ENCODE results near the gene SCIMP. TPM values are rescaled to one million over a fixed set of nuclear protein-coding genes. Genes with fewer than 3 reads are reported as not detected.
"Not testable (repeated sequence)": the region's sequence is repeated elsewhere in the genome, so short reads cannot be mapped to it uniquely, and the experiment has no call there.

Gene SCIMP
- total RNA-seq, 1 experiment from 2014 or later = not detected

- no peak overlapping the region for H2AFZ ChIP-seq
- intact Hi-C loops (cut with micrococcal nuclease; ENCODE audit: unreplicated experiment) = no loop called here
- peaks cover 5% of the 10 kb centered on the region; the same call in 1 of the 2 replicates for H3F3A ChIP-seq (ENCODE audit: insufficient read depth, low read depth)
- no peak overlapping the region for H3K4me3 ChIP-seq
- H3K36me3 ChIP-seq (ENCODE audit: low read depth) = no peaks in the 10 kb centered on the region
- no peaks in the 10 kb centered on the region for H3K79me2 ChIP-seq (ENCODE audit: low read depth)
- no peak overlapping the region for H3K4me2 ChIP-seq
- no peaks in the 10 kb centered on the region for H3K4me1 ChIP-seq (replicated peaks; ENCODE audit: insufficient read depth)
- TF ChIP-seq CTCF (conservative IDR thresholded peaks at IDR 0.05) (no peak), EZH2 (IDR thresholded peaks at IDR 0.05; ENCODE audit: low read depth) (no peak)
- DNase-seq = no peak
- ChIA-PET CTCF (no interaction called here), POLR2A (ENCODE audit: unreplicated experiment) (no interaction called here)
- no peaks in the 10 kb centered on the region for H3K9me2 ChIP-seq (ENCODE audit: insufficient read depth)
- no peaks in the 10 kb centered on the region for H4K20me1 ChIP-seq (ENCODE audit: insufficient read depth)
- H3K27me3 ChIP-seq (ENCODE audit: insufficient read depth, low read depth) = no peaks in the 10 kb centered on the region
- no peak overlapping the region for H3K27ac ChIP-seq
- no peaks in the 10 kb centered on the region for H3K9me3 ChIP-seq (ENCODE audit: insufficient read depth, low read depth)
- no TSS peak for BruUV-seq (replicated peaks)
Measured at GRCh38 chr17:5220074-5220473, 14.6 kb downstream of the SCIMP start.

GRCh38 chr17:5219536-5219935, 15.1 kb downstream of the SCIMP start:
- BruUV-seq (replicated peaks) = no TSS peak
- Histone ChIP-seq H3K4me2 (no peak overlapping the region), H3K4me1 (replicated peaks; ENCODE audit: insufficient read depth) (no peaks in the 10 kb centered on the region), H3K27ac (no peak overlapping the region), H2AFZ (no peak overlapping the region), H4K20me1 (ENCODE audit: insufficient read depth) (no peaks in the 10 kb centered on the region), H3K9me2 (ENCODE audit: insufficient read depth) (no peaks in the 10 kb centered on the region), H3F3A (ENCODE audit: insufficient read depth, low read depth) (peaks cover 5% of the 10 kb centered on the region; the same call in 1 of the 2 replicates), H3K79me2 (ENCODE audit: low read depth) (no peaks in the 10 kb centered on the region), H3K27me3 (ENCODE audit: insufficient read depth, low read depth) (no peaks in the 10 kb centered on the region), H3K9me3 (ENCODE audit: insufficient read depth, low read depth) (no peaks in the 10 kb centered on the region), H3K36me3 (ENCODE audit: low read depth) (no peaks in the 10 kb centered on the region), H3K4me3 (no peak overlapping the region)
- peak in 1 of 2 experiments; percentile 52 for DNase-seq
- POLR2A ChIA-PET (ENCODE audit: unreplicated experiment) = no interaction called here
- TF ChIP-seq EZH2 (IDR thresholded peaks at IDR 0.05; ENCODE audit: low read depth) (no peak), CTCF (conservative IDR thresholded peaks at IDR 0.05) (no peak)
- intact Hi-C loops (cut with micrococcal nuclease; ENCODE audit: unreplicated experiment) = no loop called here
- CTCF ChIA-PET = no interaction called here

- H3K27ac ChIP-seq; H3F3A ChIP-seq (ENCODE audit: insufficient read depth, low read depth); intact Hi-C loops (cut with micrococcal nuclease; ENCODE audit: unreplicated experiment); H3K4me1 ChIP-seq (replicated peaks; ENCODE audit: insufficient read depth); BruUV-seq (replicated peaks); H3K9me3 ChIP-seq (ENCODE audit: insufficient read depth, low read depth); H3K36me3 ChIP-seq (ENCODE audit: low read depth); H2AFZ ChIP-seq; POLR2A ChIA-PET (ENCODE audit: unreplicated experiment); H3K4me2 ChIP-seq; H3K9me2 ChIP-seq (ENCODE audit: insufficient read depth); CTCF ChIA-PET; H4K20me1 ChIP-seq (ENCODE audit: insufficient read depth); DNase-seq; H3K79me2 ChIP-seq (ENCODE audit: low read depth); H3K4me3 ChIP-seq; H3K27me3 ChIP-seq (ENCODE audit: insufficient read depth, low read depth): not testable (repeated sequence)
Measured at GRCh38 chr17:5217562-5217961, 17.1 kb downstream of the SCIMP start.

- Histone ChIP-seq H3K79me2 (ENCODE audit: low read depth) (no peaks in the 10 kb centered on the region), H2AFZ (no peak overlapping the region), H3K9me2 (ENCODE audit: insufficient read depth) (no peaks in the 10 kb centered on the region), H3F3A (ENCODE audit: insufficient read depth, low read depth) (no peaks in the 10 kb centered on the region), H3K4me1 (replicated peaks; ENCODE audit: insufficient read depth) (no peaks in the 10 kb centered on the region), H3K27me3 (ENCODE audit: insufficient read depth, low read depth) (no peaks in the 10 kb centered on the region), H3K4me2 (no peak overlapping the region), H3K4me3 (no peak overlapping the region), H3K9me3 (ENCODE audit: insufficient read depth, low read depth) (no peaks in the 10 kb centered on the region), H3K36me3 (ENCODE audit: low read depth) (no peaks in the 10 kb centered on the region), H3K27ac (no peak overlapping the region), H4K20me1 (ENCODE audit: insufficient read depth) (no peaks in the 10 kb centered on the region)
- intact Hi-C loops (cut with micrococcal nuclease; ENCODE audit: unreplicated experiment) = no loop called here
- ChIA-PET POLR2A (ENCODE audit: unreplicated experiment) (no interaction called here), CTCF (no interaction called here)
- TF ChIP-seq EZH2 (IDR thresholded peaks at IDR 0.05; ENCODE audit: low read depth) (no peak), CTCF (conservative IDR thresholded peaks at IDR 0.05) (no peak)
- DNase-seq = no peak
- no TSS peak for BruUV-seq (replicated peaks)
Measured at GRCh38 chr17:5211458-5211857, 23.2 kb downstream of the SCIMP start.
